ENCODE results near the gene ABI1.

The ABI1 gene

DNA sequence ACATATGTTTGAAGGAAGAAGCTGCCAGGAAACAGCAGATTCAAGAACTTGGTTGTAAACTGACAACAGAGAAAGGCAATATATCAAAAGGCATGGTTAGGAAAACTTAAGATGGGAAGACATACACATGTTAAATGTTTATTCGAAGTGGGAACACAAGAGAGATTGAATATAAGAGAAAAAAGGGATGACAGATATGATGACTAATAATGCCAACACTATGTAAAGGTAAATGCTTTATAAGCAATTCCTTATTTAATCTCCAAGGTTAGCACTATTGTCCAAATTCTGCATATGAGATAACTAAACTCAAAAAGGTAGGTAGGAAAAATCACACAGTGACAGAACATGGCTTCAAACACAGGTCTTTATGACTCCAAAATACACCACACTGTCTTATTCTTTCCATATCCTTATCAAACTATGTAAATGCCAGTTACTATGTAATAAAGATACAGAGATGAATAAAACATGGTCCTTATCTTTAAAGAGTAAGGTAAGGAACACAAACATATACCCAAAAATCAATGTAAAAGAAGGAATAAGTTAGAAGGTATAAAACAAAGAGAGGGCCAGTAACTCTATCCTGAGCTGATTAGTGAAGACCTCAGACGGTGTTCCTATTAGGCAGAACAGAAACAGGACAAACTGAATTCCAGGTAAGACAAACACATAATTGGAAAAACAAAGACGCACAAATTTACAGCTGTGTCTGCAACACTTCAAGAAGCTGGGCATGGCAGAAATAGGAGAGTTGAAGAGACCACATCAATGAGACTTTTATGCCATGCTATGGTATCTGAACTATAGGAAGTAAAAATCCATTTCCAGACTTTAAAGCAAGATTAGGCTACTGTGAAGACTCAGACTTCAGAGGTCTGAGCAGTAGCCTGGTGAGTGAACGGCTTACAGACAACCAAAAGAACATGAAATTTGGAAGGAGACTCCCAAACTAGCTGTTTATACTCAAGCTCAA, 56.1 kb downstream of the ABI1 start:
- Histone ChIP-seq H3K4me3 (no peak overlapping the region), H3K27ac (no peak overlapping the region)
- TF ChIP-seq, protein P1, sequence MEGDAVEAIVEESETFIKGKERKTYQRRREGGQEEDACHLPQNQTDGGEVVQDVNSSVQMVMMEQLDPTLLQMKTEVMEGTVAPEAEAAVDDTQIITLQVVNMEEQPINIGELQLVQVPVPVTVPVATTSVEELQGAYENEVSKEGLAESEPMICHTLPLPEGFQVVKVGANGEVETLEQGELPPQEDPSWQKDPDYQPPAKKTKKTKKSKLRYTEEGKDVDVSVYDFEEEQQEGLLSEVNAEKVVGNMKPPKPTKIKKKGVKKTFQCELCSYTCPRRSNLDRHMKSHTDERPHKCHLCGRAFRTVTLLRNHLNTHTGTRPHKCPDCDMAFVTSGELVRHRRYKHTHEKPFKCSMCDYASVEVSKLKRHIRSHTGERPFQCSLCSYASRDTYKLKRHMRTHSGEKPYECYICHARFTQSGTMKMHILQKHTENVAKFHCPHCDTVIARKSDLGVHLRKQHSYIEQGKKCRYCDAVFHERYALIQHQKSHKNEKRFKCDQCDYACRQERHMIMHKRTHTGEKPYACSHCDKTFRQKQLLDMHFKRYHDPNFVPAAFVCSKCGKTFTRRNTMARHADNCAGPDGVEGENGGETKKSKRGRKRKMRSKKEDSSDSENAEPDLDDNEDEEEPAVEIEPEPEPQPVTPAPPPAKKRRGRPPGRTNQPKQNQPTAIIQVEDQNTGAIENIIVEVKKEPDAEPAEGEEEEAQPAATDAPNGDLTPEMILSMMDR (IDR thresholded peaks at IDR 0.05): no peak
- DNase-seq (ENCODE audit: low spot score): no peak

DNA sequence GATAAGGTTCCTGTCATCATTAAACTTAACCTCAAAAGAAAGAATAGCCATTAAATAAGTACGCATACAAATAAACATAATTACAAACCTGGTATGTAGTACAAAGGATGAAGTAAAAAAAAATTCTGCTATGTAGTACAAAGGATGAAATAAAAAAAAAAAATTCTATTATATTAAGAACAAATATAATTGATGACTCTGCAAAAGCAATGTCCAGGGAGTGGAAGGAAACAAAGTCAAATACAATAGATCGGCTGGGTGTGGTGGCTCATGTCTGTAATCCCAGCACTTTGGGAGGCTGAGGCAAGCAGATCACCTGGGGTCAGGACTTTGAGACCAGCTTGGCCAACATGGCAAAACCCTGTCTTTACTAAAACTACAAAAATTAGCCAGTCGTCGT, 56.9 kb downstream of the ABI1 start:
- DNase-seq (ENCODE audit: low spot score): no peak
- H3K4me3 ChIP-seq: no peak overlapping the region
- TF ChIP-seq, protein P1 (IDR thresholded peaks at IDR 0.05): no peak
- H3K27ac ChIP-seq: no peak overlapping the region

DNA sequence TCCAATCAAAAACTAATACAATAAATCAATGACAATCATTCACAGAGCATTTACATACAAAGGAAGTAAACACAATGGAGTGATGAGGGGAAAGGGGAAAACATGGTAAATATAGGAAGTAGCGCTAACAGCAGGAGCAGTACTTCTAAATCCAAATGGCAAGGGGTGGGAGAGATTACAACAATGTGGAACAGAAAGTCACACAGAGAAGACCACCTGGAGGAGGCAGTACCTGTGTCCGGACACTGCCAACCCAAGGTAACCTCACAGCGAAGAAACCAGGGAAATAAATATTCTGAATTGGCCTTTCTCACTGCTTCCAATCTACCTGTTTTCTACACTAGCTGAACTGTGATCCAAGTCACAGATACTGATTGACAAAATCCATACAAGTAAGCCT, 58.2 kb downstream of the ABI1 start:
- TF ChIP-seq, protein P1 (IDR thresholded peaks at IDR 0.05): no peak
- H3K4me3 ChIP-seq: no peak overlapping the region
- no peak for DNase-seq (ENCODE audit: low spot score)
- H3K27ac ChIP-seq: no peak overlapping the region

DNA sequence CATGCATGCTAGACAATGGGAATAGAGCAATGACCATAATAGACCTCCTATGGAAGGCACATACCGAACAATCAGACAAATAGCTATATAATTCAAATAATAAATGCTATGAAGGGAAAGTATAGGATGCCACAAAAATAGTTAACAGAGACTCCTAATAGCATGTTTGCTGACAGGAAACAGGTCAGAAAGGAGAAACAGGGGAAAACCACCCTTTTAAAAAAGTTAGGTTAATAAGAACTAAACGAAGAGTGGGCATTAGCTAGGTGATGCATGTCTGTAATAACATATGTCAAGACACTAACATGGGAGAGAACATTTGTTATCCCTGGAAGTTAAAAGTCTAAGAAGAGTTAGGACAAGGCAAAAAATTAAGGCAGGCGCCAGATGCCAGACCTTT, 58.9 kb downstream of the ABI1 start:
- TF ChIP-seq, protein P1 (IDR thresholded peaks at IDR 0.05): no peak
- DNase-seq (ENCODE audit: low spot score): no peak
- no peak overlapping the region for H3K27ac ChIP-seq
- no peak overlapping the region for H3K4me3 ChIP-seq

DNA sequence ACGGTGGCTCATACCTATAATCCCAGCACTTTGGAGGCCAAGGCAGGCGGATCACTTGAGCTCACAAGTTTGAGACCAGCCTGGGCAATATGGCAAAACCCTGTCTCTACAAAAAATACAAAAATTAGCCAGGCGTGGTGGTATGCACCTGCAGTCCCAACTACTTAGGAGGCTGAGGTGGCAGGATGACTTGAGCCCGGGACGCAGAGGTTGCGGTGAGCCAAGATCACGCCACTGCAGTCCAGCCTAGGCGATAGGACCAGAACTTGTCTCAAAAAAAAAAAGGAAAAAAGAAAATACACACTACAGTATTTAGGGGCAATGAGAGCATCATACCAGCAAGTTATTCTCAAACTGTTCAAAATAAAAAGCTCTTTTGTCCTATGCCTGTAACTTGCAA, 59.5 kb downstream of the ABI1 start:
- no peak for DNase-seq (ENCODE audit: low spot score)

DNA sequence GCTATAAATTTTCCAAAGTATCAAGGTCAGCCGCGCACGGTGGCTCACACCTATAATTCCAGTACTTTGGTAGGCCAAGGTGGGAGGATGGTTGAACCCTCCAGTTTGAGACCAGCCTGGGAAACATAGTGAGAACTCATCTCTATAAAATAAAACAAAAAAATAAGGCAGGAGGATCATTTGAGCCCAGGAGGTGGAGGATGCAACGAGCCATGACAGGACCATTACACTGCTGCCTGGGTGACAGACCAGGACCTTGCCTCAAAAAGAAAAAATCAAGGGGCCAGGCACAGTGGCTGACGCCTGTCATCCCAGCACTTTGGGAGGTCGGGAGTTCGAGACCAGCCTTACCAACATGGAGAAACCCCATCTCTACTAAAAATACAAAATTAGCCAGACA, 60.3 kb downstream of the ABI1 start:
- TF ChIP-seq, protein P1 (IDR thresholded peaks at IDR 0.05): no peak
- Histone ChIP-seq H3K4me3 (no peak overlapping the region), H3K27ac (no peak overlapping the region)
- DNase-seq (ENCODE audit: low spot score): no peak

More for the DNA sequence above, 59.5 kb downstream of the ABI1 start:
- TF ChIP-seq, protein P1 (IDR thresholded peaks at IDR 0.05): no peak
- H3K27ac ChIP-seq: no peak overlapping the region
- H3K4me3 ChIP-seq: no peak overlapping the region

DNA sequence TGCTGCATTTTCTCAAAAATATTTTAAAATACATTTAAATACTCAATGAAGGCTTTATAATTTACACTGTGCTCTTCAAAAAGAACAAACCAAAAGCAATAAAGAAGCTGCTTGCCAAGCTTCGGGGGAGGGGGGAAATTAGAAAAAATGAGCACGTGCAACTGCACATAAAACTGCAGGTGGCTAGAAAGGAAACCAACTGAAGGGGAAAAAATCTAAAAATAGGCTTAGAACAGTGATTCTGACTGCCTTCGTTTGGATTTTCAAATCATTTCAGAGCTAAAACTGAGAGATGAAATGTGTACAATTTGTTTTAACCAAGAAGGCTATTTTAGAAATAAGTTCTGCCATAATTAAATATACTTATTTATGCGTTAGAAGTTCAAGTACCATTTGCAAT, 61.4 kb downstream of the ABI1 start:
- no peak for DNase-seq (ENCODE audit: low spot score)
- TF ChIP-seq, protein P1 (IDR thresholded peaks at IDR 0.05): no peak
- no peak overlapping the region for H3K4me3 ChIP-seq
- H3K27ac ChIP-seq: no peak overlapping the region
